SU-DHL-6 (cell line): ENCODE data around the gene MDN1.
"Not testable (repeated sequence)": the region's sequence is repeated elsewhere in the genome, so short reads cannot be mapped to it uniquely, and the experiment has no call there.

Source experiments
- H2AFZ ChIP-seq: fragments of 200-600 bp; sonication (generic); 2 replicates; pipeline ENCODE4 v1.6.1; 2014; ENCODE audit warnings: low read depth, mild to moderate bottlenecking, moderate library complexity, mixed read lengths, antibody characterized with exemption, low read length; ENCODE audit not compliant: severe bottlenecking
- H3F3A ChIP-seq: fragments of 200-600 bp; shearing (Covaris generic); 2 replicates; pipeline ENCODE4 v1.6.0; 2016; ENCODE audit warnings: antibody characterized with exemption, mild to moderate bottlenecking; ENCODE audit not compliant: insufficient read depth
- H3K27ac ChIP-seq: fragments of 200-600 bp; sonication (generic); 2 replicates; pipeline ENCODE4 v1.5.1; 2016; ENCODE audit warnings: low read depth, mild to moderate bottlenecking, low read length, moderate library complexity, mixed read lengths
- H3K27me3 ChIP-seq: fragments of 200-600 bp; sonication (generic), shearing (Covaris generic); 2 replicates; pipeline ENCODE4 v1.6.0; 2014; ENCODE audit warnings: mild to moderate bottlenecking, low read length
- H3K36me3 ChIP-seq: fragments of 200-600 bp; sonication (generic); 2 replicates; pipeline ENCODE4 v1.6.1; 2014; ENCODE audit warnings: mild to moderate bottlenecking, low read length, mixed read lengths
- H3K4me2 ChIP-seq: fragments of 300-600, 200-600 bp; shearing (Covaris generic), sonication (generic); 2 replicates; pipeline ENCODE4 v1.6.0; 2014; ENCODE audit warnings: low read length, low read depth, mild to moderate bottlenecking; ENCODE audit not compliant: poor library complexity, severe bottlenecking
- H3K4me3 ChIP-seq: fragments of 200-600 bp; sonication (generic); 2 replicates; pipeline ENCODE4 v1.5.1; 2014; ENCODE audit warnings: antibody characterized with exemption, low read length, mild to moderate bottlenecking, mixed read lengths; ENCODE audit not compliant: insufficient read depth, poor library complexity, severe bottlenecking
- H3K79me2 ChIP-seq: fragments of 200-600 bp; sonication (generic); 2 replicates; pipeline ENCODE4 v1.6.1; 2014; ENCODE audit warnings: mild to moderate bottlenecking, low read length, moderate library complexity; ENCODE audit not compliant: insufficient read depth
- H3K9ac ChIP-seq: fragments of 200-600 bp; sonication (generic); 2 replicates; pipeline ENCODE4 v1.7.0; 2014; ENCODE audit warnings: mild to moderate bottlenecking, low read length
- H3K9me2 ChIP-seq: fragments of 200-600 bp; sonication (generic); replicated peaks from 2 replicates; pipeline ENCODE4 v1.6.1; 2014; ENCODE audit warnings: low read length; ENCODE audit not compliant: insufficient read depth
- H3K9me3 ChIP-seq: fragments of 200-600 bp; sonication (generic); 2 replicates; pipeline ENCODE4 v1.6.1; 2014; ENCODE audit warnings: low read length, mixed read lengths; ENCODE audit not compliant: insufficient read depth
- H4K20me1 ChIP-seq: fragments of 200-600 bp; sonication (generic); 2 replicates; pipeline ENCODE4 v1.6.1; 2014; ENCODE audit warnings: low read depth, mild to moderate bottlenecking, antibody characterized with exemption, low read length, moderate library complexity, mixed read lengths
- EZH2phosphoT487 ChIP-seq: fragments of 200-600 bp; sonication (generic), shearing (Covaris generic); conservative IDR thresholded peaks from 2 replicates; pipeline ENCODE4 v1.6.1; 2018; ENCODE audit warnings: mild to moderate bottlenecking, antibody characterized with exemption, low read length, moderate library complexity, mixed read lengths
- TF ChIP-seq, protein P1 (sequence below): fragments of 200-600 bp; sonication (generic); IDR thresholded peaks from one replicate; pipeline ENCODE4 v1.5.1; 2017; ENCODE audit warnings: antibody characterized with exemption, mild to moderate bottlenecking, low read length, moderate library complexity; ENCODE audit not compliant: insufficient read depth, poor library complexity, severe bottlenecking

The MDN1 gene

DNA sequence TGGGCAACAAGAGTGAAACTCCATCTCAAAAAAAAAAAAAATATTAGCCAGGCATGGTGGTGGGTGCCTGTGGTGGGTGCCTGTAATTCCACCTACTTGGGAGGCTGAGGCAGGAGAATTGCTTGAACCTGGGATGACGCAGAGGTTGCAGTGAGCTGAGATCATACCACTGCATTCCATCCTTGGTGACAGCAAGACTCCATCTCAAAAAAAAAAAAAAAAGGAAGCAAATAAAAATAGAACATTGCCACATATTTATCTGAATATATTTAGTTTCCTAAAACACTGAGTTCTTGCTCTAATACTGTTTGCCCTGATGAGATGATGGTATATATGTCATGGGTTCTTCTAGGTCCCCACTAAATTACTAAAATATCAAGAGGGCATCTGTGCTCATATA is 38.4 kb upstream of the MDN1 start:
- H3K9me2 ChIP-seq, result no peaks in the 10 kb centered on the region
- no peak for TF ChIP-seq EZH2phosphoT487
- TF ChIP-seq, protein P1, sequence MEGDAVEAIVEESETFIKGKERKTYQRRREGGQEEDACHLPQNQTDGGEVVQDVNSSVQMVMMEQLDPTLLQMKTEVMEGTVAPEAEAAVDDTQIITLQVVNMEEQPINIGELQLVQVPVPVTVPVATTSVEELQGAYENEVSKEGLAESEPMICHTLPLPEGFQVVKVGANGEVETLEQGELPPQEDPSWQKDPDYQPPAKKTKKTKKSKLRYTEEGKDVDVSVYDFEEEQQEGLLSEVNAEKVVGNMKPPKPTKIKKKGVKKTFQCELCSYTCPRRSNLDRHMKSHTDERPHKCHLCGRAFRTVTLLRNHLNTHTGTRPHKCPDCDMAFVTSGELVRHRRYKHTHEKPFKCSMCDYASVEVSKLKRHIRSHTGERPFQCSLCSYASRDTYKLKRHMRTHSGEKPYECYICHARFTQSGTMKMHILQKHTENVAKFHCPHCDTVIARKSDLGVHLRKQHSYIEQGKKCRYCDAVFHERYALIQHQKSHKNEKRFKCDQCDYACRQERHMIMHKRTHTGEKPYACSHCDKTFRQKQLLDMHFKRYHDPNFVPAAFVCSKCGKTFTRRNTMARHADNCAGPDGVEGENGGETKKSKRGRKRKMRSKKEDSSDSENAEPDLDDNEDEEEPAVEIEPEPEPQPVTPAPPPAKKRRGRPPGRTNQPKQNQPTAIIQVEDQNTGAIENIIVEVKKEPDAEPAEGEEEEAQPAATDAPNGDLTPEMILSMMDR, result no peak
- H3K79me2 ChIP-seq, result no peaks in the 10 kb centered on the region
- no peaks in the 10 kb centered on the region for H4K20me1 ChIP-seq
- H3F3A ChIP-seq, result peaks cover 6% of the 10 kb centered on the region; the same call in 1 of the 2 replicates
- no peak overlapping the region for H3K9ac ChIP-seq
- H3K36me3 ChIP-seq, result peaks cover 58% of the 10 kb centered on the region
- no peaks in the 10 kb centered on the region for H3K9me3 ChIP-seq
- H3K27me3 ChIP-seq, result no peaks in the 10 kb centered on the region
- no peak overlapping the region for H3K4me3 ChIP-seq
- H2AFZ ChIP-seq, result no peak overlapping the region
- no peak overlapping the region for H3K27ac ChIP-seq
- no peak overlapping the region for H3K4me2 ChIP-seq

DNA sequence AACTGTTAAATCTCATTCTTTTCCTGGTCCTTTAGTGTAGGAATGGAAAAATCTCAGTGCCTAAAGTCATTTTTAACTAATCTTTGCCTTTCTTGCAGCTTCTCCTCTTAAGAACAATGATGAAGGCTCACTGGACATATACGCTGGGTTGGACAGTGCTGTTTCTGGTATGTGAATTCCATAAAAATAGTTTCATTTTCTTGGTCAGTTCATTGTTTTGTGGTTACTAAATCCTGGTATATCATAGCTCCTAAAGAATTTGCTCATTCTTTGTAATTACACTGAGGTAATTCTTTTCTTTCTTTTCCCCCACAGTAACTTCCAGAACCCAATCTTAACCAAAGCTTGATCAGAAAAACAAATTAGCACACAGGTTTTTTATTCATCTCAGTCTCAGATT is 33.5 kb upstream of the MDN1 start:
- Histone ChIP-seq H3K9me2 (no peaks in the 10 kb centered on the region), H3K36me3 (peaks cover 29% of the 10 kb centered on the region), H3K4me3 (no peak overlapping the region), H3K4me2 (no peak overlapping the region), H3K9ac (no peak overlapping the region), H3K27ac (no peak overlapping the region), H3K9me3 (no peaks in the 10 kb centered on the region), H3K79me2 (peaks cover 19% of the 10 kb centered on the region), H2AFZ (no peak overlapping the region), H3K27me3 (no peaks in the 10 kb centered on the region), H3F3A (peaks cover 6% of the 10 kb centered on the region; the same call in 1 of the 2 replicates), H4K20me1 (peaks cover 10% of the 10 kb centered on the region; the same call in 1 of the 2 replicates)
- no peak for TF ChIP-seq EZH2phosphoT487
- TF ChIP-seq, protein P1, result no peak

DNA sequence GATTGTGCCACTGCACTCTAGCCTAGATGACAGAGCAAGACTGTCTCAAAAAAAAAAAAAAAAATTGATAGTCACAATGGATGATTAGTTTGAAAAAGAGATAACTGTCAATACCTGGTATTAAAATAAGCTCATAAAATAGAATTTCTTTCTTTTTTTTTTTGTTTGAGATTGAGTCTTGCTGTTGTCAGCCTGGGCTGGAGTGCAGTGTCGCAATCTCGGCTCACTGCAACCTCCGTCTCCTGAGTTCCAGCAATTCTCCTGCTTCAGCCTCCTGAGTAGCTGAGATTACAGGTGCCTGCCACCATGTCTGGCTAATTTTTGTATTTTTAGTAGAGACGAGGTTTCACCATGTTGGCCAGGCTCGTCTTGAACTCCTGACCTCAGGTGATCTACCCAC is 27.9 kb upstream of the MDN1 start:
- not testable (repeated sequence) for H2AFZ ChIP-seq, H3K27ac ChIP-seq, H3K4me3 ChIP-seq, H3F3A ChIP-seq, H3K27me3 ChIP-seq, H3K9me3 ChIP-seq, H3K36me3 ChIP-seq, H3K9ac ChIP-seq, H3K4me2 ChIP-seq, H3K9me2 ChIP-seq
- Histone ChIP-seq H3K79me2 (peaks cover 67% of the 10 kb centered on the region), H4K20me1 (peaks cover 10% of the 10 kb centered on the region; the same call in 1 of the 2 replicates)

DNA sequence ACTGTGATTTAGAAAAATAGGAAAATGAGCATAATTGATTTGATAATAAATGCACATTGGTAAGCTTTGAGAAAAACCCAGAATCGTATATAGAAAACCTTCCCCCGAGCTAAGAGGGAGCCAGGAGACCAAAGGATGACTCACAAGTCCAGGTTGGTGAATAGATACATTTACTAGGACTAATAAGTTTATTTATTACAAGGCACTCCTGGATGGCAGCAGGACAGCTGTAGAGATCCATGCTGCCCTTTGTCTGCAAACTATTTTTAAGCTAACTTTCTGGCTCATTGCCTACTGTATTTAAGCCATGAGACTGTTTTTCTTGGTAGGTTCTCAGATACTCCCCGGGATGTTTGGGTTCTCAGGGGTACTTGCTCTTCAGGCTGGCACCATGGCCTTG is 23.5 kb upstream of the MDN1 start:
- no peak overlapping the region for H3K4me2 ChIP-seq
- H3K27ac ChIP-seq, result no peak overlapping the region
- no peak overlapping the region for H3K4me3 ChIP-seq
- H2AFZ ChIP-seq, result no peak overlapping the region
- no peaks in the 10 kb centered on the region for H3K27me3 ChIP-seq
- H4K20me1 ChIP-seq, result peaks cover 17% of the 10 kb centered on the region
- peaks cover 10% of the 10 kb centered on the region; the same call in 1 of the 2 replicates for H3F3A ChIP-seq
- H3K9me3 ChIP-seq, result no peaks in the 10 kb centered on the region
- H3K9me2 ChIP-seq, result no peaks in the 10 kb centered on the region
- peaks cover 91% of the 10 kb centered on the region for H3K79me2 ChIP-seq
- H3K9ac ChIP-seq, result no peak overlapping the region
- H3K36me3 ChIP-seq, result peaks cover 3% of the 10 kb centered on the region; the same call in 1 of the 2 replicates
- no peak for TF ChIP-seq EZH2phosphoT487
- TF ChIP-seq, protein P1, result no peak
